ENCODE data around the gene ZNF618. TPM values are rescaled to one million over a fixed set of nuclear protein-coding genes. Genes with fewer than 3 reads are reported as not detected.

Gene ZNF618
- polyA plus RNA-seq, 1 donor (not counting 4 experiments of a cell fraction or from before 2014, with no cell fraction given): 2.5 TPM

GRCh38 chr9:114056527-114056926 is 180.4 kb downstream of the ZNF618 start:
- no peak for FAIRE-seq
- Histone ChIP-seq H2AFZ (ENCODE audit: control insufficient read depth, low read length) (no peak overlapping the region), H4K20me1 (ENCODE audit: control insufficient read depth, extremely low read depth, insufficient read depth, low read length) (no peaks in the 10 kb centered on the region), H3K4me2 (ENCODE audit: control insufficient read depth, extremely low read depth, insufficient read depth, low read depth, low read length) (no peak overlapping the region), H3K79me2 (ENCODE audit: control insufficient read depth, insufficient read depth, low read length) (no peaks in the 10 kb centered on the region), H3K4me3 (ENCODE audit: control insufficient read depth in 2 of 3, extremely low read depth in 1 of 3, insufficient read depth in 2 of 3, low read depth in 1 of 3, low read length in 3 of 3) (no peak overlapping the region), H3K9me3 (ENCODE audit: control insufficient read depth, low read depth, low read length) (no peaks in the 10 kb centered on the region), H3K27ac (ENCODE audit: control insufficient read depth, insufficient read depth, low read length) (no peak overlapping the region), H3K9ac (ENCODE audit: control insufficient read depth, extremely low read depth, insufficient read depth, low read length) (no peak overlapping the region), H3K9me1 (ENCODE audit: control insufficient read depth, extremely low read depth, insufficient read depth, low read length) (no peaks in the 10 kb centered on the region), H3K4me1 (ENCODE audit: control insufficient read depth, extremely low read depth, insufficient read depth, low read length) (no peaks in the 10 kb centered on the region), H3K36me3 (ENCODE audit: control insufficient read depth in 2 of 2, extremely low read depth in 1 of 2, insufficient read depth in 2 of 2, low read length in 2 of 2) (peaks cover 0 to 2% of the 10 kb centered on the region in 2 experiments), H3K27me3 (ENCODE audit: control insufficient read depth, extremely low read depth, insufficient read depth, low read length) (no peaks in the 10 kb centered on the region)
- dilution Hi-C loops (cut with MboI; ENCODE audit: extremely low pct_ligation_motif_present, low sequenced_read_pairs): no loop called here
- DNase-seq (ENCODE audit: low read depth, low spot score): no peak
- TF ChIP-seq CTCF (optimal IDR thresholded peaks at IDR 0.05 in 1 of 3, IDR thresholded peaks at IDR 0.05 in 1 of 3, conservative IDR thresholded peaks at IDR 0.05 in 1 of 3; ENCODE audit: extremely low read depth in 1 of 3, insufficient read depth in 2 of 3, low read length in 3 of 3) (no peak), EZH2 (IDR thresholded peaks at IDR 0.05; ENCODE audit: low read length) (no peak)

- Histone ChIP-seq H3K36me3 (ENCODE audit: control insufficient read depth in 2 of 2, extremely low read depth in 1 of 2, insufficient read depth in 2 of 2, low read length in 2 of 2) (no peaks in the 10 kb centered on the region), H3K9me3 (ENCODE audit: control insufficient read depth, low read depth, low read length) (no peaks in the 10 kb centered on the region), H3K27ac (ENCODE audit: control insufficient read depth, insufficient read depth, low read length) (no peak overlapping the region), H4K20me1 (ENCODE audit: control insufficient read depth, extremely low read depth, insufficient read depth, low read length) (no peaks in the 10 kb centered on the region), H3K79me2 (ENCODE audit: control insufficient read depth, insufficient read depth, low read length) (no peaks in the 10 kb centered on the region), H2AFZ (ENCODE audit: control insufficient read depth, low read length) (no peak overlapping the region), H3K4me1 (ENCODE audit: control insufficient read depth, extremely low read depth, insufficient read depth, low read length) (no peaks in the 10 kb centered on the region), H3K4me2 (ENCODE audit: control insufficient read depth, extremely low read depth, insufficient read depth, low read depth, low read length) (no peak overlapping the region), H3K9me1 (ENCODE audit: control insufficient read depth, extremely low read depth, insufficient read depth, low read length) (no peaks in the 10 kb centered on the region), H3K4me3 (ENCODE audit: control insufficient read depth in 2 of 3, extremely low read depth in 1 of 3, insufficient read depth in 2 of 3, low read depth in 1 of 3, low read length in 3 of 3) (no peak overlapping the region), H3K27me3 (ENCODE audit: control insufficient read depth, extremely low read depth, insufficient read depth, low read length) (no peaks in the 10 kb centered on the region), H3K9ac (ENCODE audit: control insufficient read depth, extremely low read depth, insufficient read depth, low read length) (no peak overlapping the region)
- dilution Hi-C loops (cut with MboI; ENCODE audit: extremely low pct_ligation_motif_present, low sequenced_read_pairs): no loop called here
- no peak for TF ChIP-seq EZH2 (IDR thresholded peaks at IDR 0.05; ENCODE audit: low read length)
- no peak for TF ChIP-seq CTCF (optimal IDR thresholded peaks at IDR 0.05 in 1 of 3, IDR thresholded peaks at IDR 0.05 in 1 of 3, conservative IDR thresholded peaks at IDR 0.05 in 1 of 3; ENCODE audit: extremely low read depth in 1 of 3, insufficient read depth in 2 of 3, low read length in 3 of 3)
- no peak for FAIRE-seq
- DNase-seq (ENCODE audit: low read depth, low spot score): no peak
Measured at GRCh38 chr9:114057161-114057885, 181.2 kb downstream of the ZNF618 start.
